ENCODE data around the gene FXYD2. TPM values are rescaled to one million over a fixed set of nuclear protein-coding genes. Genes with fewer than 3 reads are reported as not detected.

The FXYD2 gene
- total and polyA plus RNA-seq, 2 donors (not counting 3 experiments of a cell fraction or from before 2014, with no cell fraction given) = 0.99 to 1.8 TPM

GRCh38 chr11:117792241-117792640 lies 32.3 kb downstream of the FXYD2 start:
- CTCF ChIA-PET = interaction anchor here (1.0 to 2.1 kb wide), 3 partner anchors 16 to 261 kb away, joined by 4 to 10 read pairs (median 4); no protein-coding TSS in a partner anchor
- H3K27ac ChIP-seq (ENCODE audit: insufficient read depth, low read depth, low read length) = no peak overlapping the region
- H3K4me2 ChIP-seq (ENCODE audit: insufficient read depth, low read length) = no peak overlapping the region
- no peak overlapping the region for H3K9ac ChIP-seq (replicated peaks; ENCODE audit: extremely low read depth, insufficient read depth, low read length)
- no peaks in the 10 kb centered on the region for H3K9me3 ChIP-seq (replicated peaks; ENCODE audit: control insufficient read depth, insufficient read depth, low read length)
- no peaks in the 10 kb centered on the region for H3K9me1 ChIP-seq (replicated peaks; ENCODE audit: control insufficient read depth, extremely low read depth, insufficient read depth, low read length)
- no peaks in the 10 kb centered on the region for H3K4me1 ChIP-seq (ENCODE audit: control insufficient read depth, extremely low read depth, insufficient read depth, low read length)
- no peak for TF ChIP-seq MAX (IDR thresholded peaks at IDR 0.05; ENCODE audit: insufficient read depth, insufficient read length)
- TF ChIP-seq CTCF (IDR thresholded peaks at IDR 0.05; ENCODE audit: extremely low read depth in 1 of 2, insufficient read depth in 1 of 2, low read depth in 1 of 2, low read length in 2 of 2) = no peak
- TF ChIP-seq EZH2 (IDR thresholded peaks at IDR 0.05; ENCODE audit: borderline replicate concordance, low read depth, low read length, severe bottlenecking) = no peak
- intact Hi-C loops (cut with micrococcal nuclease) (no loop called here), dilution Hi-C loops (cut with MboI; ENCODE audit: extremely low pct_ligation_motif_present, low sequenced_read_pairs) (no loop called here)
- H3K27me3 ChIP-seq (ENCODE audit: control insufficient read depth in 2 of 2, insufficient read depth in 2 of 2, low read length in 2 of 2) = peaks cover 24 to 33% of the 10 kb centered on the region in 2 experiments
- H3K4me3 ChIP-seq (replicated peaks in 1 of 3; ENCODE audit: insufficient read depth in 1 of 3, low read depth in 1 of 3, low read length in 3 of 3) = no peak overlapping the region
- no peaks in the 10 kb centered on the region for H3K79me2 ChIP-seq (ENCODE audit: control insufficient read depth, insufficient read depth, low read length)
- no TSS peak for BruUV-seq (replicated peaks)
- no peaks in the 10 kb centered on the region for H3K36me3 ChIP-seq (ENCODE audit: control insufficient read depth in 2 of 2, extremely low read depth in 1 of 2, insufficient read depth in 2 of 2, low read length in 2 of 2)
- H2AFZ ChIP-seq (ENCODE audit: low read depth, low read length) = no peak overlapping the region
- no peaks in the 10 kb centered on the region for H4K20me1 ChIP-seq (replicated peaks; ENCODE audit: control insufficient read depth, extremely low read depth, insufficient read depth, low read length)
- POLR2A ChIA-PET = no interaction called here
- FAIRE-seq = no peak
- DNase-seq (ENCODE audit: low read depth, low spot score) = no peak

- no TSS peak for BruUV-seq (replicated peaks)
- CTCF ChIA-PET = no interaction called here
- DNase-seq (ENCODE audit: low read depth, low spot score) = no peak
- TF ChIP-seq MAX (IDR thresholded peaks at IDR 0.05; ENCODE audit: insufficient read depth, insufficient read length) (no peak), MYC (IDR thresholded peaks at IDR 0.05; ENCODE audit: low read depth, low read length) (no peak)
- Histone ChIP-seq H4K20me1 (replicated peaks; ENCODE audit: control insufficient read depth, extremely low read depth, insufficient read depth, low read length) (no peaks in the 10 kb centered on the region), H3K79me2 (ENCODE audit: control insufficient read depth, insufficient read depth, low read length) (no peaks in the 10 kb centered on the region), H3K4me2 (ENCODE audit: insufficient read depth, low read length) (no peak overlapping the region), H3K9me1 (replicated peaks; ENCODE audit: control insufficient read depth, extremely low read depth, insufficient read depth, low read length) (no peaks in the 10 kb centered on the region), H3K9me3 (replicated peaks; ENCODE audit: control insufficient read depth, insufficient read depth, low read length) (no peaks in the 10 kb centered on the region), H3K9ac (replicated peaks; ENCODE audit: extremely low read depth, insufficient read depth, low read length) (no peak overlapping the region), H3K4me3 (replicated peaks in 1 of 3; ENCODE audit: insufficient read depth in 1 of 3, low read depth in 1 of 3, low read length in 3 of 3) (no peak overlapping the region), H3K27ac (ENCODE audit: insufficient read depth, low read depth, low read length) (no peak overlapping the region), H3K27me3 (ENCODE audit: control insufficient read depth in 2 of 2, insufficient read depth in 2 of 2, low read length in 2 of 2) (peaks cover 10 to 13% of the 10 kb centered on the region in 2 experiments), H3K36me3 (ENCODE audit: control insufficient read depth in 2 of 2, extremely low read depth in 1 of 2, insufficient read depth in 2 of 2, low read length in 2 of 2) (no peaks in the 10 kb centered on the region), H3K4me1 (ENCODE audit: control insufficient read depth, extremely low read depth, insufficient read depth, low read length) (no peaks in the 10 kb centered on the region), H2AFZ (ENCODE audit: low read depth, low read length) (no peak overlapping the region)
- intact Hi-C loops (cut with micrococcal nuclease) (no loop called here), dilution Hi-C loops (cut with MboI; ENCODE audit: extremely low pct_ligation_motif_present, low sequenced_read_pairs) (no loop called here)
- POLR2A ChIA-PET = no interaction called here
- FAIRE-seq = no peak
Measured at GRCh38 chr11:117790279-117790678, 34.3 kb downstream of the FXYD2 start.

Measured in endothelial cell of umbilical vein (primary cell).